NB4 (cell line): Measurements from ENCODE around the gene COL1A1.

Experiments used
- MYC ChIP-seq: IDR thresholded peaks from 2 replicates; pipeline ENCODE4 v1.6.1; 2011; ENCODE audit warnings: low read depth, low read length
- POLR2A ChIP-seq: IDR thresholded peaks from 2 replicates; pipeline ENCODE4 v1.6.1; 2011; ENCODE audit warnings: mild to moderate bottlenecking; ENCODE audit not compliant: insufficient read length; ENCODE audit errors: extremely low read depth
- TF ChIP-seq, protein P1 (sequence below): IDR thresholded peaks from one replicate; pipeline ENCODE4 v1.5.1; 2012; ENCODE audit warnings: low read depth, low read length
- TF ChIP-seq, protein P2 (sequence below): IDR thresholded peaks from 2 replicates; pipeline ENCODE4 v1.6.1; 2011; ENCODE audit warnings: low read depth, low read length

DNA sequence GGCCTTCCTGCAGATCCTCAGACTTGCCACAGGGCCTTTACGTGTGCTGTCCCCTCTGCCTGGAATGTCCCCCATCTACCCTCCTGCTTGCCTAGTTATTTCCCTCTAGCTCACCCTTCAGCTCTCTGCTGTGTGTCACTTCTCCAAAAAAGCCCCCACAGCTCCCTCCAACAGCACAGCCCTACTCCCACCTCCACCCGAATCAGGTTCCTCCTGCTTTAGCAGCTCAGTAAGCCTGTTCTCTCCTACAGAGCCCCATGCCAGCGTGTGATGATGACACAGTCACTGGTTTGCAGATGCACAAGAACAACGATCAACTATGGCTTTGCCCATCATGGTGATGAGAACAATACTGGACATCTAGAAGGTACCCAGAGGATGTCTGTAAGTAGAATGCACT, 64.4 kb downstream of the COL1A1 start:
- no peak for TF ChIP-seq POLR2A
- TF ChIP-seq MYC, result no peak
- TF ChIP-seq, protein P1, sequence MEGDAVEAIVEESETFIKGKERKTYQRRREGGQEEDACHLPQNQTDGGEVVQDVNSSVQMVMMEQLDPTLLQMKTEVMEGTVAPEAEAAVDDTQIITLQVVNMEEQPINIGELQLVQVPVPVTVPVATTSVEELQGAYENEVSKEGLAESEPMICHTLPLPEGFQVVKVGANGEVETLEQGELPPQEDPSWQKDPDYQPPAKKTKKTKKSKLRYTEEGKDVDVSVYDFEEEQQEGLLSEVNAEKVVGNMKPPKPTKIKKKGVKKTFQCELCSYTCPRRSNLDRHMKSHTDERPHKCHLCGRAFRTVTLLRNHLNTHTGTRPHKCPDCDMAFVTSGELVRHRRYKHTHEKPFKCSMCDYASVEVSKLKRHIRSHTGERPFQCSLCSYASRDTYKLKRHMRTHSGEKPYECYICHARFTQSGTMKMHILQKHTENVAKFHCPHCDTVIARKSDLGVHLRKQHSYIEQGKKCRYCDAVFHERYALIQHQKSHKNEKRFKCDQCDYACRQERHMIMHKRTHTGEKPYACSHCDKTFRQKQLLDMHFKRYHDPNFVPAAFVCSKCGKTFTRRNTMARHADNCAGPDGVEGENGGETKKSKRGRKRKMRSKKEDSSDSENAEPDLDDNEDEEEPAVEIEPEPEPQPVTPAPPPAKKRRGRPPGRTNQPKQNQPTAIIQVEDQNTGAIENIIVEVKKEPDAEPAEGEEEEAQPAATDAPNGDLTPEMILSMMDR, result no peak
- TF ChIP-seq, protein P2, sequence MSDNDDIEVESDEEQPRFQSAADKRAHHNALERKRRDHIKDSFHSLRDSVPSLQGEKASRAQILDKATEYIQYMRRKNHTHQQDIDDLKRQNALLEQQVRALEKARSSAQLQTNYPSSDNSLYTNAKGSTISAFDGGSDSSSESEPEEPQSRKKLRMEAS, result no peak
